ENCODE measurements around the gene NUDT5. TPM values are rescaled to one million over a fixed set of nuclear protein-coding genes. Genes with fewer than 3 reads are reported as not detected.
A peak's percentile ranks its signal among the peaks of the same experiment; 100 is the strongest.

NUDT5 gene
- total and polyA plus RNA-seq, 8 donors = 47.2 to 64.6 (median 57.8) TPM

- DNase-seq (no peak), ATAC-seq (no peak)
- Histone ChIP-seq H3K36me3 (peaks cover 0 to 67% of the 10 kb centered on the region in 2 donors), H3K27ac (no peak overlapping the region), H3K4me3 (no peak overlapping the region), H3K4me1 (peaks cover 3 to 21% of the 10 kb centered on the region in 2 donors), H3K27me3 (no peaks in the 10 kb centered on the region), H3K9me3 (no peaks in the 10 kb centered on the region)
- no peak for TF ChIP-seq CTCF (IDR thresholded peaks at IDR 0.05)
- intact Hi-C loops (cut with DNase I) = no loop called here
Observed at GRCh38 chr10:12202226-12202625, 6.5 kb upstream of the NUDT5 start.

- ATAC-seq (no peak), DNase-seq (no peak)
- no peak for TF ChIP-seq CTCF (IDR thresholded peaks at IDR 0.05)
- intact Hi-C loops (cut with DNase I) = no loop called here
- H3K9me3 ChIP-seq = no peaks in the 10 kb centered on the region
- H3K4me3 ChIP-seq = no peak overlapping the region
- H3K36me3 ChIP-seq = peaks cover 0 to 67% of the 10 kb centered on the region in 2 donors
- peaks cover 9 to 26% of the 10 kb centered on the region in 2 donors for H3K4me1 ChIP-seq
- H3K27me3 ChIP-seq = no peaks in the 10 kb centered on the region
- H3K27ac ChIP-seq = no peak overlapping the region
Observed at GRCh38 chr10:12201543-12201942, 5.9 kb upstream of the NUDT5 start.

GRCh38 chr10:12200850-12201249 is 5.2 kb upstream of the NUDT5 start:
- Histone ChIP-seq H3K27ac (no peak overlapping the region), H3K36me3 (peaks cover 0 to 65% of the 10 kb centered on the region in 2 donors), H3K9me3 (no peaks in the 10 kb centered on the region), H3K4me1 (peaks cover 9 to 26% of the 10 kb centered on the region in 2 donors), H3K27me3 (no peaks in the 10 kb centered on the region), H3K4me3 (no peak overlapping the region)
- TF ChIP-seq CTCF (IDR thresholded peaks at IDR 0.05) = no peak
- DNase-seq (no peak), ATAC-seq (no peak)
- intact Hi-C loops (cut with DNase I) = no loop called here

DNA sequence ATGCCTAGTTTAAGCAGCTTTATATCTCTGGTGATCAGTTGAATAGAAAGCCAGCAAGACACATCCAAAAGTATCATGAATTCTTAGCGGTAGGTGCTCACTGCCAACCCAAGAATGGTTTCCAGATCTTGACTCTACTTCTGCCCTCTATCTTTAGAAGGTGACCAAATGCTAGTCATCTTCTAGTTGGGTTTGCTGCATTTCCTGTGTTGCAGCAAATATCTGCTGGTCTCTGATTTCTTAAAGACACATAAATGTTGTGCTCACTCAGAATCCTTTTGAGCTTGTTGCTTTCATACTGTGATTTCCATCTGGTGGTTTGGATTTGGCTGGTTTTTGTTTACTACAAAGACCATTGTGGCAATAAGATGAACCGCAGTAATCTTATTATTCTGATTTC is 2.5 kb upstream of the NUDT5 start:
- Histone ChIP-seq H3K27me3 (no peaks in the 10 kb centered on the region), H3K4me1 (peaks cover 20 to 46% of the 10 kb centered on the region in 2 donors), H3K9me3 (no peaks in the 10 kb centered on the region), H3K27ac (no peak overlapping the region), H3K36me3 (peaks cover 0 to 45% of the 10 kb centered on the region in 2 donors), H3K4me3 (no peak overlapping the region)
- no peak for TF ChIP-seq CTCF (IDR thresholded peaks at IDR 0.05)
- ATAC-seq (no peak), DNase-seq (no peak)
- intact Hi-C loops (cut with DNase I) = no loop called here

DNA sequence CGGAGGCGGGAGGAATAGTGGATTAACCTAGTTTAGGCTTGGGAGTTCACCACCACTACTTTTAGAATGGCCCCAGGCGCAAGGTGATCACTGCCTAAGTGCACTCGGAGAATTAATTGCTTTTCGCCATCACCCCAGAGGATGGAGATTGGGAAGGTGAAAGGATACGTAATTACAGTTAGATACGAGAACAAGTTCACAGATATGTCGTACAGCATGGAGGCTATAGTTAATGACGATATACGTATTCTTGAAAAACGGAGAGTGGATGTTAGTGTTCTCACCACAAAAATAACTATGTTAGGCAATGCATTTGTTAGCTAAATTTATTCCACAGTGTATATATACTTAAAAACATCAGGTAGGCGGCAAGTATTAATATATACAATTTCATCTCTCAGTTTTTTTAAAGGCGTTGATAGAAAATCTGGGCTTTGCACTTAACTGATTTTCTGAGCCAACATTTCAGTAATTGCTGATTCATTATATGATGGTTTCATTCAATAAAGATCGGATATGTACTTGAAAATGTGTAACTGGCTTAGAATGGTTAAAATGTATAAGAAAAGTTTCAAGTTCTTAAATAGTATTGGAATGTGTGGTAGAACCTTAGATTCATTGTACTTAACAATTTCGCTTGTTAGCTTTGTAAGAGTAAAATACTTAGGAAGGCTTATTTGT is 980 bp upstream of the NUDT5 start:
- H3K9me3 ChIP-seq = no peaks in the 10 kb centered on the region
- peaks cover 21 to 60% of the 10 kb centered on the region in 2 donors for H3K4me1 ChIP-seq
- no peaks in the 10 kb centered on the region for H3K27me3 ChIP-seq
- peaks cover 0 to 30% of the 10 kb centered on the region in 2 donors for H3K36me3 ChIP-seq
- intact Hi-C loops (cut with DNase I) = no loop called here
- peak overlapping the region; percentile 89 to 95 for H3K4me3 ChIP-seq
- TF ChIP-seq CTCF (IDR thresholded peaks at IDR 0.05) = no peak
- no peak for ATAC-seq
- H3K27ac ChIP-seq = peak overlapping the region; percentile 92 to 94
- DNase-seq = no peak

Data from left lung (tissue), 10 donors.